ENCODE results near the gene CACNB4.
"Not testable (repeated sequence)": the region's sequence is repeated elsewhere in the genome, so short reads cannot be mapped to it uniquely, and the experiment has no call there.

CACNB4 gene

DNA sequence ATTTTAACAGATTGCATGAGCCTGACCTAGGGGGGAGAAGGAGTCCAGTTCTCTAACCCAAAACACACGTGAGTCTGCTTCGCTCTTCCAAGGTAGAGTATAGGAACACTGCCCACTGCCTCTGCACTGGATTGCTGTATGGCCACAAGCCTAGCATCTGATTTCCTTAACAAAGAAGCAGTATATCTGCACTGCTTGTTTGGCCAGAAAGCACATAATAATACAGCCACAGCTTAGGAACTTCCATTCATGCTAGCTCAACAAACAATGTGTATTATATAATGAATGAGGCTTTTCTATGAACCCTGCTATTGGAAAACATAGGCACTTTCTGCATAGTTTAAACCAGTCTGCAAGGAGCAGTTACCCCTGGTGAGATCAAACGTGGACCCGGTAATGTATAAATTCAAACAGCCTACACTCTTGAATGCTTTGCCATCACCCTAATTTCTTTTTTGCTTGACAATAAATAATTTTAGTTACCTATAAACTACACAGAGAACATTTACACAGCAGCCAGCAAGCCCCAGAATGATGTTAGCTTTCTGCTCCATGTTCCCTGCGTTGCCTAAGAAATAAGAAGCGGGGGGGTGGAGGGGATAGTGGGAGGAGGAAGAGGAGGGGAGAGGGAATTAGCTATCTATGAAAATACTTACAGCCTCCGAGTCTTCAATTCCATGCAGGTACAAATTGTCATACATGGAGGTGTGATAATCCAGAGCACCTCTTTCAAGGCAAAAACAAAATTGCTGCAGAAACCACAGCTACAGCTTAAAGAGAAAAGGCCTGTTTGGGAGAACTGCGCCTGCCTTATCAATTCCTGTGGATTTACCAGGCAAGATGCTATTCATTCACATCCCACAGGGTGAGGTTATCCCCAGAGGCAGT lies 125.6 kb downstream of the CACNB4 start:
- no peak for DNase-seq

- no peak for DNase-seq
These were observed 126.4 kb downstream of the CACNB4 start for GRCh38 chr2:151972241-151973012.

DNA sequence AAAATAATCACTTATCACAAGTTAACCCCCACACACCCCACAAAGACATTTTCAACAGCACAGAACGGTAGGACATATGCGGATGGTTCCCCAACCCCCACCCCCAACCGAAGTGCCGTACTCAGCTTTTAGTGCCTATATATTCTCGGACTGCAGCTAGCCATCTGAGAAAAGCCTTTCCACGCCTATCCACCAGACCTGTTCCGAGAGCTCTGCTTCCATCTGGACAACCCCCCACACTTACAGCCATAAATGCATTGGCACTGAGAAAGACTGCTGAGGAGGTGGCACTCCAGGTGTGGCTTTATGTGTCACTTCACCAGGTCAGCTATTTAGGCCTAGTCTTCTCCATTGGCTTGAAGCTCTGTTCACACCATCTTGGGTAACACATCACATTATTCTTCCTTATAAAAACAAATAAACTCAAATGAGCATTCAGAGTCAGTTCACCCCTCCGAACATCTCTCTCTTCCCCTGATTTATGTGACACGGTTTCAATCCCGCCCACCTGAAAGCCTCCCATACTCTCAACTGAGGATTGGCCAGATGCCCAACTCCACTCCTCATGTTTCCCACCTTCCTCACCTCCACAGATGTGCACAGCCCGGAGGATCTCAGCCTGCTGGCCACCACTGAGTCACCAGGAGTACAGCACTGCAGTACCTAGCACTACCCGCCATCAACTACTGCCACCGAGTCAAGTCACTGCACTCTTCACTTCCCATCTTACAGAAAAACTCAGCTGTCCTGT lies 127.4 kb downstream of the CACNB4 start:
- DNase-seq, result no peak

GRCh38 chr2:151968770-151969470 lies 129.9 kb downstream of the CACNB4 start:
- DNase-seq, result no peak

GRCh38 chr2:151967829-151968722 lies 130.8 kb downstream of the CACNB4 start:
- no peak for DNase-seq

DNA sequence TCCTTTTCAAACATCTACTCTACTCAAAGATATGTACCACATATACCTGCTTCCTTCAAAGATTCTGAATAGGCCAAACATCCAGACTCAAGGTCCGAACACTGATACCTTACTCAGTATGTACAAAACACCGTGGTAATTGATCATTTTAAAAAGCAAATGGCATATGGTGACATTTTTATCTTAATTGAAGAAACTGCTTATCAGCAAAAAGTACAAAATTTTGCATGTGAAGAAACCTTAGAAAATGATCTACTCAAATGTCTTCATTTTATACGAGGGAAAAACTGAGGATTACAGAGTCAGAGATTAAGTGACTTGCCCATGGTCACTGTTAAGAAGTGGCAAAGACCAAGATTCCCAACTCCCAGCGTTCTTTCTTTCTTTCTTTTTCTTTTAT lies 133.0 kb downstream of the CACNB4 start:
- no peak for DNase-seq

DNA sequence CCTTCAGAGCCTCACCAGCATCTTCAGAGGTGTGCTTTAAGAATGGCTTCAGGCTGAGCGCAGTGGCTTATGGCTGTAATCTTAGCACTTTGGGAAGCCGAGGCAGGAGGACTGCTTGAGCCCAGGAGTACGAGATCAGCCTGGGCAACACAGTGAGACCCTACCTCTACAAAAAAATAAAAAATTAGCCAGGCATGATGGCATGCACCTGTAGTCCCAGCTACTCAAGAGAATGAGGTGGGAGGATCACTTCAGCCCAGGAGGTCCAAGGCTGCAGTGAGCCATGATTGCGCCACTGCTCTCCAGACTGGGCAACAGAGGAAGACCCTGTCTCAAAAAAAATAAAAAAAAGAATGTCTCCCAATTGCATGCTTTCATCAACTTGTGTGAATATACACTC lies 137.3 kb downstream of the CACNB4 start:
- DNase-seq, result no peak

DNA sequence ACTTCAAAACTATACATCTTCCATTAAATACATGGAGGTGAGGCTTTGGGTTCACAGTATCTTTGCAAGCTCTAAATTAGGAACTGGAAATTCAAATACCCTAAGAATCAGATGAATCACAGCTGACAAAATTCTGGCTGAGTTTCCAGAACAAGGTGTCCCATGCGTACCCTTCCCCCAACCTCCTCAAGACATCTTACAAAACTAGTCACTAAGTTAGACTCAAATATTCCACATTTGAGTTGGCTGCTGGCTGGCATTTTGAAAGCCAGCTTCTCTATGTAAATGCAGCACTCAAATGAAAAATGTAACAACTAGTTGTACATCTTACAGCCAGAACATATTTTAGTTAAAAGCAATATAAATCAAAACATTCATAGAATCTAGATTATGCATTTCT lies 139.6 kb downstream of the CACNB4 start:
- no peak for DNase-seq

- no peak for DNase-seq
These were observed 145.4 kb downstream of the CACNB4 start for GRCh38 chr2:151953467-151953866.

DNA sequence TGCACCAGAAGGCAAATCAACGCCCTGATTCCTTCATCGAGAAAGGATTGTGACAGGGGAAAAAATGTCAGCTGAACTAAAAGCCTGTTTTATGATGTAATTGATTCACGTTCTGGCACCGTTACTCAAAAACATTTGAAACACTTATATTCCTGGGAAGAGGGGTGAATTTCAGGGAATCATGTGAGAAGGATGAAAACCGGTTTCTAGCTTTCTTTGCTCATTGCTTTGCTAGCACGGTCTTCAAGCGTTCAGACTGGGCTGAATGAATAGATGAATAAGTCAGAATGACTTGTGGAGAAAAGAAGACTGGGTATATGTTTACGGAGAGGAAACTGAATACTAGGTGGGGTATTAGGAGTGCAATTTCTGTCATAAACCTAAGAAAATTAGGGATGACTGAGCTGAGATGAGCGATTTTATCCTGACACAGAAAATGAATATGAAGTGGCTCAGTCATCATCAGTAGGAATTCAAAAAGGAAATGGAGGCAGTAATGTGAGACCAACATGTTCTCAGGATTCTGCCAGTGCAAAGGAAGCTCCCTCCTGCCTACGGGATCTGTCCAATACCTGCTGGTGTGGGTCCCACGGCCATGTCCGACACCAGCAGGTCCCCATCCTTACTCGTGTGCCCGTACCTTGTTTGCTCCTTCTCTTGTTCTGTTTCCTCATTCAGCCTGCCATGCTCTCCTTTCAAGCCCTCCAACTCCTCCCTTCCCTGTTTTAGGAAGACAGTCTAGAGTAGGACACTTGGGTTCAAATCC lies 146.0 kb downstream of the CACNB4 start:
- DNase-seq, result no peak

DNA sequence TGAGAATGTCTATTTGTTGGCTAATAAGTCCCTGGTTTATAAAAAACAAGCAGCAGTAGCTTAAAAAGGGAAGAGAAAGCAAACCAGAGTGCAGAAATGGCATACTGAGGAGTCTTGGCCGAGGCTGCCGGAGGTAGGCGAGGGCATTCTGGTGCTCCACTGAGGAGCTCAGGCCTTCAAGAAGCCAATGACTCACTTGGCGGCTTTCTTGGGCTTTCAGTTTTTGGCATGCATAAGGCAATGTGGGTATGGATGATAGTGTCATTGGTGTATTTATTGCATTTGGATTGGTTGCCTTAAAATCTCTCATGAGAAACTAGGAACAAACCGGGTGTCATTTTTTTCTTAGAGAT lies 151.1 kb downstream of the CACNB4 start:
- no peak for DNase-seq

DNA sequence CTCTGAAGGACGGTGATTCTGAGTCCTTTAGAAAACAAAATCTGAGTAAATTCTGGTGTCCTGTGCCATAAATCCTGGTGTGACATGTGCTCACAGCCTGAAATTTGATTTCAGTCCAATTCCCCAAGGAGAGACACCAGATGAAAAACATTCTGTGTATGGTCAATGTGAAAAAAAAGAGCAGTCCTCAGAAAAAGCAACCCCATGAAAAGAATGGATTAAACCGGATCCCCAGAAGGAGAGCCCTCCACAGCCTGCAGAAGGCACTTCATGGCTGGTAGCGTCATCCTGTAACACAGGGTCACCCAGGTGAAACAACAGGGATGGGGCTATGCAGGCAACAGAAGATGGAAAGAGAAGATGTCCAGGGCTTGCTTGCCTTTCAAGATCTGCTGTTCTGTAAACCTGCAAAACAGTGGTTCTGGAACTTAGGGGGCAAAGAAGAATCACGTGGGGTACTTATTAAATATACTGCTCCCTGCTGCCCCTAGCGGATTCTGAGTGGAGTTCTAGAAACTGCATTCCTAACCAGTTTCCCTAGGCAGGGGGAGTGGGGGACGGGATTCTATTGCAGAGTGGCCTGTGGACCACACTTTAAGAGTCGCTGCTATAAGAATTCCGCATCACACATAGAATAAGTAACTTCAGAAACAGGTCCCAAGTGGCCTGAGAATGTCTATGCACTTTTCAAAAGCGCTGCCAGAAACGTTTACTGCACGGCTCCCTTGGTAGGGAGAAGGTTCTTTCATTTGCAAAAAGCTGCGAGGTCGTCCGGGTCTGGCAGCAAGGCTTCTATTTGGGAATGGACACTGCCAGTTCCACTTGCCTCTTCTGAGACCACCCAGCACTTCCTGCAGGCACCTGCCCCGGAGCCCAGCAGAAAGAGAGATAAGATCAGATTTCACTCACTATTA lies 151.7 kb downstream of the CACNB4 start:
- DNase-seq, result no peak

- DNase-seq, result no peak
These were observed 152.5 kb downstream of the CACNB4 start for GRCh38 chr2:151946250-151946884.

GRCh38 chr2:151945602-151946001 lies 153.2 kb downstream of the CACNB4 start:
- no peak for DNase-seq

DNA sequence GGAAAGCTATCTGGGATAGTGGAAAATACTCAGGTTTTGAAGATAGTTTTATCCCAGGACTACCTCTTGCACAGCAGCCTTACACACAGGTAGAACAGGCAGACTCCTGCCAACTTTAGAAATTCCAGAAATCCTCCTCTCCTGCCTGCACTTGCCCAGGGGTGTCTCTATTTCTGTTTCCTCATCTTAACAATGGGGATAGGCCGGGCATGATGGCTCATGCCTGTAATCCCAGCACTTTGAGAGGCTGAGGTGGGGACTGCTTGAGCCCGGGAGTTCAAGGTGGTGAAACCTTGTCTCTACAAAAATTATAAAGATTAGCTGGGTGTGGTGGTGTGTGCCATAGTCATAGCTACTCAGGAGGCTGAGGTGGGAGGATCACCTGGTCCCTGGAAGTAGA lies 153.7 kb downstream of the CACNB4 start:
- DNase-seq, result no peak

GRCh38 chr2:151943461-151943860 lies 155.4 kb downstream of the CACNB4 start:
- no peak for DNase-seq

GRCh38 chr2:151942540-151943205 lies 156.2 kb downstream of the CACNB4 start:
- DNase-seq, result not testable (repeated sequence)

DNA sequence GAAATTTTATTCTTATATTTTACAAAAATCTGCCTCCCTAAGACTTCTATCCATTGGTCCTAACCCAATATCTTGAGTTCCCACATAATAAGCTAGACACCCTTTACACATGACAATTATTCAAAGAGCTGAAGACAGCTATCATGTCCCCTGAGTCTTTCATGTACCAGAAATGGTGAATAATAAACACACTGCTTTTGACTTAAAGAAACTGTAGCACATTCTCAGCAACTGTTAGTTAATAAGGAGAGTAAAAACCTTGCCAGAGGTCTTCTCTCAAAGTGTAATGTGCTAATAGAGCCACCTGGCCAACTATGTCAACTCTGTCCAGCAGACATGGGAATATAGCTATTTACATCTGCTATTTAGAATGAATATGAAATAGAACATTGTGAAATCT lies 160.9 kb downstream of the CACNB4 start:
- DNase-seq, result no peak

GRCh38 chr2:151936626-151937025 lies 162.2 kb downstream of the CACNB4 start:
- DNase-seq, result no peak

Data from NCI-H1105 treated with DMSO at 0.1 percent for 48 hours (cell line).